GM21717 (cell line): ENCODE results near the gene FLYWCH1.

ENCODE experiments used
- ATAC-seq: cut with Tn5 transposase; IDR thresholded peaks from one replicate; pipeline ENCODE4 v1.9.1; 2021; ENCODE audit warnings: mild to moderate bottlenecking, moderate library complexity; ENCODE audit not compliant: unreplicated experiment

FLYWCH1 gene, protein sequence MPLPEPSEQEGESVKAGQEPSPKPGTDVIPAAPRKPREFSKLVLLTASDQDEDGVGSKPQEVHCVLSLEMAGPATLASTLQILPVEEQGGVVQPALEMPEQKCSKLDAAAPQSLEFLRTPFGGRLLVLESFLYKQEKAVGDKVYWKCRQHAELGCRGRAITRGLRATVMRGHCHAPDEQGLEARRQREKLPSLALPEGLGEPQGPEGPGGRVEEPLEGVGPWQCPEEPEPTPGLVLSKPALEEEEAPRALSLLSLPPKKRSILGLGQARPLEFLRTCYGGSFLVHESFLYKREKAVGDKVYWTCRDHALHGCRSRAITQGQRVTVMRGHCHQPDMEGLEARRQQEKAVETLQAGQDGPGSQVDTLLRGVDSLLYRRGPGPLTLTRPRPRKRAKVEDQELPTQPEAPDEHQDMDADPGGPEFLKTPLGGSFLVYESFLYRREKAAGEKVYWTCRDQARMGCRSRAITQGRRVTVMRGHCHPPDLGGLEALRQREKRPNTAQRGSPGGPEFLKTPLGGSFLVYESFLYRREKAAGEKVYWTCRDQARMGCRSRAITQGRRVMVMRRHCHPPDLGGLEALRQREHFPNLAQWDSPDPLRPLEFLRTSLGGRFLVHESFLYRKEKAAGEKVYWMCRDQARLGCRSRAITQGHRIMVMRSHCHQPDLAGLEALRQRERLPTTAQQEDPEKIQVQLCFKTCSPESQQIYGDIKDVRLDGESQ

GRCh38 chr16:2911638-2912329 is at the start of gene FLYWCH1:
FLYWCH1 (plus strand) TSS chr16:2911931; CDS start chr16:2929686, 17,755 bp downstream.
- peak; percentile 83 for ATAC-seq

DNA sequence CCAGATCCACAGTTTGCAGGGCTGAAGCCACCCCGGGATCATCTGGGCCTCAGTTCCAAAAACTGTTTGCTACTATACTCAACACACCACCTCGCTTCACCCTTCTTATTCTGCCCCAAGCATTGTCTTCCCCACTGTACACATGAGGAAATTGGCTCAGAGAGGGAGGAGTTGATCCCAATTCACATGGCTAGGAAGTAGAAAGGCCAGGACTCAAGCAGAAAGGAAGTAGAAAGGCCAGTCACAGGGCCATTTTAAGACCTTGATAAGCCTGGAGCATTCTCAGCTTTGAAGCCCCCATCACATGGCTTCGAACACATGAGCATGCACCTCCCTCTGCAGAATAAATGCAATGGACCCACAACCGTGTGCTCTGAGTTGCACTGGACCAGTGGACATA is 46.1 kb upstream of the FLYWCH1 start:
- ATAC-seq, result no peak

GRCh38 chr16:2866431-2866830 is 45.3 kb upstream of the FLYWCH1 start:
- ATAC-seq, result no peak

- no peak for ATAC-seq
These were observed 44.1 kb upstream of the FLYWCH1 start for GRCh38 chr16:2867661-2867986.

DNA sequence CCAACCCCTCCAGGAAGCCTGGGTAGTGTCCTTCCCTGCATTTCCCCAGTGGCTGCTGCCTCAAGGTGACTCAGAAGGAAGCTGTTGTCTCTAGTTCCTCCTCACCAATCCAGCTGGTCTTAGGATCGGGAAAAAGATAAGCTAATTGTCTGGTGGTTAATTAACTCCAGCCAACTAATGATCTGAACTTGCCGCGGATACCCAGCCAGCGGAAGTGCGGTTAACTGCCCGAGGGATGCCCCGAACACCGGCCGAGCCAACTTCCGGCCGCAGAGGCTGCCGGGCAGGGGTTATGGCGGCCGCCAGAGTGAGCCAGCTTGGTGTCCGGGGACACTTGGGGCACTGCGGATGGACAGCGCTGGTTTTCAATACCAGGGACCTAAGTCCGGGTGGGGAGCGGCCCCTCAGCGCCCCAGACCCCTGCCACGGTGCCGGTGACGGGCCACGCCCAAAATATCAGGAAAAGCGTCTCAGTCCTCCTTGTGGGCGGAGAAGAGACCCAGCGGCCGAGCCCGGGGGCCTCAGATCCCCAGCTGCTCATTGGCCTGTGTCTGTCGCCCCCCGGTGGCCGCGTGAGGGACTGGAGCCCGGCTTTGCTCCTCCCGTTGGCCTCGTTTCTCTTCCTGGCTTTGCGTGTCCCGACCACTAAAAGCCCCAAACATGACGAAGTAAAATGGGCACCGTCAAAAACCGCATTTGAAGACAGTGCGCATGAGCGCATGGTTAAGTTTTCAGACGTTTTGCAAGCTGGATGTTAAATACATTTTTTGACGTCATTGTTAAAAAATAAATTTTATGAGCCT is 43.5 kb upstream of the FLYWCH1 start:
- peak; percentile 81 for ATAC-seq

- no peak for ATAC-seq
These were observed 39.8 kb upstream of the FLYWCH1 start for GRCh38 chr16:2871926-2872325.

- no peak for ATAC-seq
These were observed 37.5 kb upstream of the FLYWCH1 start for GRCh38 chr16:2874032-2874911.

GRCh38 chr16:2874912-2875362 is 36.8 kb upstream of the FLYWCH1 start:
- peak; percentile 68 for ATAC-seq

GRCh38 chr16:2879854-2880508 is 31.8 kb upstream of the FLYWCH1 start:
- ATAC-seq, result no peak

GRCh38 chr16:2881783-2882649 is 29.7 kb upstream of the FLYWCH1 start:
- peak; percentile 12 for ATAC-seq

DNA sequence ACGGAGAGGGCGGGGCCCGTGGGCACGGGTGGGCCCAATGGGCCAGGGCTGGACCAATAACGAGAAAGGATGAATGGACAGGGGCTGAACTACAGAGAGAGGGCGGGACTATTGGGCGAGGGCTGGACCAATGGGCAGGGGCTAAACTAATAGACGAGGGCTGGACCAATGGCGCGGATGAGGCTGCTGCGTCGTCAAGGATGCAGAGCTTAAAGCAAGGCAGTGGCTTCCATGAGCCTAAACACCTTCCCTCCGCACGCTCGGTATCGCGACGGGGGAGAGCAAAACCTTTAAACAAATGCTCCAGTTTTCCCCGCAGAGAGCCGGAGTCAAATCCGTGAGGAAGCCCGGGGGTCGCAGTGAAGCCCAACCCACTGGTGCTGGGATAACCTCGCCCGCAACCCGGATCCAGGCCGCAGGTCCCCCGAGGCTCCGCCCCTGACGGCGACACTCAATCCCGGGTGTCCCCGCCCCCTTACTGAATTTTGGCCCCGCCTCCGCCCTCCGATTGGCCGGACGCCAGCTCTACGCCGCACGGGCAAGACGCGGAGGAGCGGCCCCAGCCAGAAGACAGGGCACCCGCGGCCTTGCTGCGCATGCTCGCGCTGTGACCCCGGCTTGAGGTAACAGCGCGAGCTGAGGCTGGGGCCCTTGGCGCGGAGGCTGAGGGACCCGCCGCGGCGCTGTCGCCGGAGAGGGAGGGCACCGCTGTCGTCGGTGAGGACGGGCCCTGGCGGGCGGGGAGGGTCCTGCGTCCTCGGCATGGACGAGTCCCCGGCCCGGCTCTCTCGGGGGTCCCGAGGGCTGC is 28.9 kb upstream of the FLYWCH1 start, which contains the start of gene FLYWCH2:
TSS of gene FLYWCH2 (plus strand) at position 566 of the 808 bp plus-strand sequence. CDS start 13,235 bp downstream, outside the sequence.
- peak; percentile 85 for ATAC-seq

DNA sequence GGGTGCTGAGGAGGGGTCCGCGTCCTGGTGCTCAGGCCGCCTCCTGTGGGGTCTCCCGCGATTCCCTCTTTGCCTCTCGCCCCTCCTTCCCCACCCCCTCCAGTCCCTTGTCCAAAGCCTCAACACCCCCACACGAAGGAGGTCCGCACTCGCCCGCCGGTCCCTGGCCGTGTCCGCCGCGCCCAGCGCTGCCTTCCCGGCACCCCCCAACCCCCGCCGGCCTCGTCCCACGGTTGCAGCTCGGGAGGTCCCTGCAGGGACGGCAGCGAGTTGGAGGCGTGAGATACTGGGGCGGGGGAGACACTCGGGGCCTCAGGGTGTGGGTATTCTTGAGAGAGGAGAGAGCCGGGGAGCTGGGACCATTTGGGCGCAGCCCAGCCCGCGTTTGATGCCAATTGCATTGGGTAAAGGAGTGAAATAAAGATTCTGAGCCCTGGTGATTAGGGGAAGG is 28.2 kb upstream of the FLYWCH1 start:
- ATAC-seq, result no peak

DNA sequence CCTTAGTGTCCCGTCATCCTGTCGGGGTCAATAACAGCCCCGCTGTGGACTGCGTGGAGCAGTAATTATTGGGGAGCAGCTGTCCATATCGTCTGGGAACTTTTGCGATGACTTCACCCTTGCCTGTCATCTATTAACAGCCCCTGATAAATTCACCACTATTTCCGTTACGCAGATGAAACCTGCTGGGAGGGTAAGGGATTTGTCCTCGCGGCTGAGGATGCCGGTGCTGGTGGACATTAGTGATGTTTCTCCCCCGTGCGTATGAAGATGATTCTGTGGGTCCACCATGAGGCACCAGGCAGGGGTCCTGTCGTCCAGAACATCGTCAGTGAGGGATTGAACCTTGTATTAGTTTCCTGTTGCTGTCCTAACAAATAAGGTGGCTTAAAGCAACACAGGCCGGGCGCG is 27.7 kb upstream of the FLYWCH1 start:
- no peak for ATAC-seq

GRCh38 chr16:2894231-2894630 is 17.5 kb upstream of the FLYWCH1 start:
- ATAC-seq, result no peak

DNA sequence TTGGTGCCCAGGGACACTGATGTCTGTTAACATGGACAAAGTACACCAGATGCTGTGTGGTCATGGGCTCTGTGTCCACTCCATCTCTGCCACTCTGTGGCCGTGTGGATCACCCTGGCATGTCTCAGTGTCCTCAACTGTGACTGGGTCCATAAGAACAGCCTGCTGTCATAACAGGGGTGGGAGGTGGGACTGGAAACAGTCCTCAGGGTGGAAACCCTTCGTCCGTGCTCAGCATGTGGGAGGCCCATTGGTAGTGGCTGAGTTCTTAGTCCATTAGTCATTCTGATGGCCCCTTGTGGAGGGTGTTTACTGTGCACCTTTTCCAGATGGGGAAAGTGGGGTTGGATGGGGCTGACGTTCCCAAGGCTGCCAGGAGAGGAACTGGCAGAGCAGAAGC is 15.9 kb upstream of the FLYWCH1 start:
- ATAC-seq, result no peak

DNA sequence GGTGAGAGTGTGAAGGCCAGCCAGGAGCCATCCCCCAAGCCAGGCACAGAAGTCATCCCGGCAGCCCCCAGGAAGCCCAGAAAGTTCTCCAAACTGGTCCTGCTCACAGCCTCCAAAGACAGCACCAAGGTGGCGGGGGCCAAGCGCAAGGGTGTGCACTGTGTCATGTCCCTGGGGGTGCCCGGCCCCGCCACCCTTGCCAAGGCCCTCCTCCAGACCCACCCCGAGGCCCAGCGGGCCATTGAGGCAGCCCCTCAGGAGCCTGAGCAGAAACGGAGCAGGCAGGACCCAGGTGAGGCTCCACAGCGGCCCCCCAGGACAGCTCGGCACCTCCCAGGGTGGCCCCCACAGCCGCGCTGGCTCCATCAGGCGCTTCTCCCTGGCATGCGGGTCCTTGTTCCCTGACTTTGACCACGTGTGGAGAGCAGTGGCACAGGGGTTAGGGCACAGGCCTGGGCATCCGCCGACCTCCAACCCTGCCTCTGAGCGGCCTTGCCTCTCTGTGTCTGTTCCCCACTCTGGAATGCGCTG is 15.2 kb upstream of the FLYWCH1 start:
- ATAC-seq, result no peak

DNA sequence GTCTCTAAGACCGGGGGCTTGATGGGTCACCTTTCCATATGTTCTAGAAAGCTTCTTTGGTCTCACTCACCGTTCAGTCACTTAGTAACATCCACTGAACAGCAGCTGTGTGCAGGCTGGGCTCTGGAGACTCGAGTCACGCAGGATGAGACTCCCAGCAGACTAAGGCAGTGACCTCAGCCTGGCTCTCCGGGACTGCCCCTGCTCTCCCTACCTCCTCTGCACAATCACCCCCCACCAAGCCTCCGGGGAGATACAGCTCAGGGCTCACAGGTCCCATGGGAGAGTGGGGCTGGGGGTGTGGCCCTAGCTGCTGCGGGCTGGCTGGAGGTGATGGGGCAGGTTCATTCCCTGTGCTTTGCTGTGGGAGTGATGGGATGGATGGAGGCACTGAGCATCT is 14.6 kb upstream of the FLYWCH1 start:
- no peak for ATAC-seq
